K562 (cell line): ENCODE measurements around the gene ESPL1. TPM values are rescaled to one million over a fixed set of nuclear protein-coding genes. Genes with fewer than 3 reads are reported as not detected.

Experiments
- CEBPB ChIP-seq: fragments of 450-650 bp; IDR thresholded peaks from 2 replicates; pipeline ENCODE4 v1.6.1; 2016; ENCODE audit warnings: missing genetic modification characterization, missing compliant biosample characterization
- CREB1 ChIP-seq, 2 experiments: sonication (generic) in 1 of 2; formaldehyde crosslinking in 1 of 2; IDR thresholded peaks; 2 replicates each; pipeline versions ENCODE4 v1.6.1 to v1.8.0; 2012 to 2022; ENCODE audit warnings: inconsistent platforms in 1 of 2, mild to moderate bottlenecking in 1 of 2, missing genetic modification reagents in 1 of 2, moderate library complexity in 1 of 2
- CTBP1 ChIP-seq: fragments of 450-650 bp; IDR thresholded peaks from 2 replicates; pipeline ENCODE4 v1.6.1; 2016; ENCODE audit warnings: borderline replicate concordance
- ELF1 ChIP-seq: fragments of 200-800 bp; sonication (Bioruptor generic); IDR thresholded peaks from 2 replicates; pipeline ENCODE4 v1.6.1; 2016; ENCODE audit warnings: missing genetic modification characterization, missing compliant biosample characterization
- ELF2 ChIP-seq: fragments of 250-450 bp; sonication (Bioruptor Pico); IDR thresholded peaks from 2 replicates; pipeline ENCODE4 v1.5.0; 2021; ENCODE audit warnings: mild to moderate bottlenecking
- HEY1 ChIP-seq: fragments of 250-450 bp; sonication (Bioruptor Pico); IDR thresholded peaks from 2 replicates; pipeline ENCODE4 v1.5.0; 2020; ENCODE audit warnings: mild to moderate bottlenecking, moderate library complexity, borderline replicate concordance
- KDM5B ChIP-seq: fragments of 200-600 bp; sonication (generic); IDR thresholded peaks from 2 replicates; pipeline ENCODE4 v1.6.1; 2012; ENCODE audit warnings: low read depth, mild to moderate bottlenecking, moderate library complexity, low read length, control low read depth, inconsistent platforms; ENCODE audit not compliant: insufficient replicate concordance
- MCM3 ChIP-seq: fragments of 450-650 bp; IDR thresholded peaks from 2 replicates; pipeline ENCODE4 v1.6.1; 2016
- NONO ChIP-seq, 2 experiments: fragments of 200-400 bp in 1 of 2; fragments of 450-650 bp in 1 of 2; formaldehyde crosslinking in 1 of 2; IDR thresholded peaks; 2 replicates each; pipeline ENCODE4 v1.6.1; 2017; ENCODE audit warnings: low read depth in 2 of 2, mild to moderate bottlenecking in 2 of 2, moderate library complexity in 2 of 2, low read length in 1 of 2
- NR2C1 ChIP-seq, 2 experiments: fragments of 450-650 bp; IDR thresholded peaks; 2 replicates each; pipeline ENCODE4 v1.6.1; 2017; ENCODE audit warnings: mild to moderate bottlenecking in 2 of 2, antibody characterized with exemption in 1 of 2, inconsistent platforms in 1 of 2, missing compliant biosample characterization in 1 of 2, missing genetic modification characterization in 1 of 2
- PHF8 ChIP-seq: fragments of 200-600 bp; sonication (generic); IDR thresholded peaks from 2 replicates; pipeline ENCODE4 v1.6.1; 2012; ENCODE audit warnings: mixed run types, mild to moderate bottlenecking, inconsistent platforms, low read length, moderate library complexity, borderline replicate concordance
- PTRF ChIP-seq: fragments of 450-650 bp; IDR thresholded peaks from 2 replicates; pipeline ENCODE4 v1.6.1; 2016; ENCODE audit warnings: mild to moderate bottlenecking, missing genetic modification characterization, missing compliant biosample characterization
- RBFOX2 ChIP-seq: fragments of 200-400 bp; formaldehyde crosslinking; IDR thresholded peaks from 2 replicates; pipeline ENCODE4 v1.6.1; 2017; ENCODE audit warnings: low read depth, mild to moderate bottlenecking, low read length, moderate library complexity
- RHOXF2B ChIP-seq: fragments of 250-450 bp; sonication (Bioruptor Pico); conservative IDR thresholded peaks from 2 replicates; pipeline ENCODE4 v1.5.1; 2021
- SIN3B ChIP-seq: fragments of 450-650 bp; IDR thresholded peaks from 2 replicates; pipeline ENCODE4 v1.6.1; 2017; ENCODE audit warnings: low read depth, mild to moderate bottlenecking, moderate library complexity
- SMAD4 ChIP-seq: fragments of 250-450 bp; sonication (Bioruptor Pico); conservative IDR thresholded peaks from 2 replicates; pipeline ENCODE4 v1.8.0; 2021; ENCODE audit warnings: inconsistent platforms, mild to moderate bottlenecking, moderate library complexity
- SMC3 ChIP-seq: conservative IDR thresholded peaks from 2 replicates; pipeline ENCODE4 v1.6.1; 2011; ENCODE audit warnings: low read depth, low read length, improper control_type of control experiment; ENCODE audit not compliant: insufficient read depth
- SP2 ChIP-seq: IDR thresholded peaks from 2 replicates; pipeline ENCODE4 v1.6.1; 2011; ENCODE audit warnings: mild to moderate bottlenecking, low read depth, low read length, moderate library complexity; ENCODE audit not compliant: poor library complexity, severe bottlenecking; ENCODE audit errors: extremely low read depth
- ZFP36 ChIP-seq: fragments of 150-350 bp; IDR thresholded peaks from 2 replicates; pipeline ENCODE4 v1.6.1; 2018; ENCODE audit warnings: low read length, low read depth; ENCODE audit not compliant: partially characterized antibody
- ZFX ChIP-seq: sonication (generic); formaldehyde crosslinking; IDR thresholded peaks from 2 replicates; pipeline ENCODE4 v1.8.0; 2022; ENCODE audit warnings: mild to moderate bottlenecking, missing genetic modification reagents, moderate library complexity
- ZKSCAN3 ChIP-seq: fragments of 250-450 bp; sonication (Bioruptor Pico); IDR thresholded peaks from 2 replicates; pipeline ENCODE4 v1.4.0; 2020
- ZNF395 ChIP-seq: fragments of 200-800 bp; sonication (Bioruptor generic); IDR thresholded peaks from 2 replicates; pipeline ENCODE4 v1.6.1; 2017; ENCODE audit warnings: missing genetic modification characterization, missing compliant biosample characterization
- ZNF707 ChIP-seq: fragments of 250-450 bp; sonication (Bioruptor Pico); conservative IDR thresholded peaks from 2 replicates; pipeline ENCODE4 v1.8.0; 2022; ENCODE audit warnings: inconsistent platforms, mild to moderate bottlenecking, moderate library complexity
- ZNF717 ChIP-seq: fragments of 250-450 bp; sonication (Bioruptor Pico); IDR thresholded peaks from 2 replicates; pipeline ENCODE4 v1.5.0; 2021
- ZNF830 ChIP-seq: fragments of 250-450 bp; sonication (Bioruptor Pico); IDR thresholded peaks from 2 replicates; pipeline ENCODE4 v1.5.0; 2021; ENCODE audit warnings: mild to moderate bottlenecking
- polyA plus RNA-seq, 8 experiments: library from polyadenylated mRNA; depleted of rRNA in 4 of 8; stranded (reverse) in 5 of 8; unstranded in 3 of 8; fragments of >200 nt; fragmentation: Nextera tagmentation in 2 of 8; fragmentation: Illumina TruSeq in 1 of 8; extraction: Ambion mirVana in 2 of 8; extraction: Trizol in 1 of 8; gene quantifications; 2 replicates each; pipeline versions ENCODE4 v1.2.1 to v1.2.3, GENCODE V29; 2011 to 2014; ENCODE audit warnings: inconsistent platforms in 1 of 8, missing spikeins in 1 of 8
- total RNA-seq, 7 experiments: library from RNA; depleted of rRNA in 6 of 7; stranded (reverse); fragments of >200 nt in 6 of 7; fragmentation: Illumina TruSeq in 2 of 7; extraction: Trizol in 2 of 7; gene quantifications; 2 replicates each; pipeline versions ENCODE4 v1.2.1 to v1.2.3, GENCODE V29; 2011 to 2021; ENCODE audit warnings: low replicate concordance in 1 of 7
- TF ChIP-seq, protein P1 (sequence below): conservative IDR thresholded peaks from 2 replicates; pipeline ENCODE4 v1.6.1; 2011; ENCODE audit warnings: low read depth, mild to moderate bottlenecking, low read length; ENCODE audit not compliant: control insufficient read depth

ESPL1 gene
- total and polyA plus RNA-seq, 9 of the 15 experiments (the other 6 are each of a cell fraction or from before 2014, with no cell fraction given), result 1.2 to 55.0 (median 18.7) TPM

DNA sequence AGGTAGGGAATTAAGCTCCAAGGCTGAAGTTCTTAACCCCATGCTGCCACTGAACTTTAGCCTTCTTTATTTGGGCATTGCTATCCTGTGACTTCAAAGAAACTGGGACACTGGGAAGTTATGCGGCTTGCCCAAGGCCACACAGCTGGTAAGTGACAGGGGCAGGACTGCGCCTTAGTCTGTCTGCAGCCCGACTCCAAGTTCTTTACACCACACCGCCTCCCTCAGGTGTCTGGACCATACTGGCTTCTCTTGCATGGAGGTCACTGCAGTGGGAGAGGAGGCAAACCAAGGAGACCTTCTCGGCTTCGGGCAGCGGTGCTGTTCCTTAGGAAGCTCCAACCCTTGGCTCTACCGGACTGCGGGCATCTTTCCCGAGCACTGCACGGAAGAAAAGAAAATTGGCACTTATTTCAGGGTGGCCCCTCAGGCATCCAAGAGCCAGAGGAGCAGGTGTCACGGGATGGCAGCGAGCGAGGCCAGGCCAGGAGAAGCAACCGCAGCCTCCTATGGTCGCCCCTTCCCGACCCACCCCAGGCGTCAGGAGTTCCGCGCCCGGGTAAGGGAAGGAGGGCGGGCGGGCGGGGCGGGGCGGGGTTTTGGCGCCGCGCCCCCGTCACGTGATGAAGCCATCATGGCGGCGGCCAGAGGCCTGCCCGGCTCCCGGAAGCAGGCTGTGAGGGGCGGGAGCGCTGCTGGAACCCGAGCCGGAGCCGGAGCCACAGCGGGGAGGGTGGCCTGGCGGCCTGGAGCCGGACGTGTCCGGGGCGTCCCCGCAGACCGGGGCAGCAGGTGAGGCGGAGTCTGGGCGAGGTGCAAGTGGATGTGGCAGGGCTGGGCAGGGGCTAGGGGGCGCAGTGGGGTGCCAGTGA, 16.4 kb upstream of the ESPL1 start (continued):
- TF ChIP-seq NR2C1 (IDR thresholded peaks at IDR 0.05) (no peak), NR2C1 (tag; IDR thresholded peaks at IDR 0.05) (0 out of 2 replicates have a peak, but pooled peaks have one; percentile 12), HEY1 (no peak), PHF8 (peak; percentile 90), ZNF395 (CRISPR knock-in tag) (no peak), SIN3B (peak; percentile 98), RBFOX2 (peak; percentile 79), ZNF830 (CRISPR knock-in tag) (no peak), PTRF (tag) (no peak), ZNF717 (no peak), KDM5B (peak; percentile 70), ELF1 (tag) (peak; percentile 96), ZKSCAN3 (CRISPR knock-in tag) (no peak), SMC3 (peak; percentile 48; the same call in 1 of the 2 replicates), SMAD4 (CRISPR knock-in tag) (0 out of 2 replicates have a peak, but pooled peaks have one; percentile 15), ELF2 (CRISPR knock-in tag) (peak; percentile 90), ZFP36 (peak; percentile 55), RHOXF2B (CRISPR knock-in tag) (no peak), ZFX (CRISPR knock-in tag) (peak; percentile 85), NONO (IDR thresholded peaks at IDR 0.05; ENCODE audit: low read depth in 2 of 2, low read length in 1 of 2) (peak in 1 of 2 experiments; percentile 71; a peak in 2 of 4 replicates), SP2 (no peak), ZNF707 (CRISPR knock-in tag) (no peak), CEBPB (tag) (no peak), CTBP1 (peak; percentile 18; the same call in 1 of the 2 replicates), MCM3 (no peak), CREB1 (IDR thresholded peaks at IDR 0.05) (no peak; the same call in 1 of the 2 replicates), CREB1 (CRISPR knock-in tag; IDR thresholded peaks at IDR 0.05) (peak; percentile 25; the same call in 1 of the 2 replicates)
- TF ChIP-seq, protein P1, sequence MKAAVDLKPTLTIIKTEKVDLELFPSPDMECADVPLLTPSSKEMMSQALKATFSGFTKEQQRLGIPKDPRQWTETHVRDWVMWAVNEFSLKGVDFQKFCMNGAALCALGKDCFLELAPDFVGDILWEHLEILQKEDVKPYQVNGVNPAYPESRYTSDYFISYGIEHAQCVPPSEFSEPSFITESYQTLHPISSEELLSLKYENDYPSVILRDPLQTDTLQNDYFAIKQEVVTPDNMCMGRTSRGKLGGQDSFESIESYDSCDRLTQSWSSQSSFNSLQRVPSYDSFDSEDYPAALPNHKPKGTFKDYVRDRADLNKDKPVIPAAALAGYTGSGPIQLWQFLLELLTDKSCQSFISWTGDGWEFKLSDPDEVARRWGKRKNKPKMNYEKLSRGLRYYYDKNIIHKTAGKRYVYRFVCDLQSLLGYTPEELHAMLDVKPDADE, result peak; percentile 92
